Heart right ventricle (tissue), 16 donors: ENCODE measurements around the gene NTSR1. TPM values are rescaled to one million over a fixed set of nuclear protein-coding genes. Genes with fewer than 3 reads are reported as not detected.

Experiments
- ATAC-seq, 8 donors: fragments of 200-7000 bp; cut with Tn5 transposase; one replicate each; pipeline ENCODE4 v1.9.1; 2020; ENCODE audit warnings: mild to moderate bottlenecking in 8 of 8, moderate library complexity in 8 of 8, moderate number of reproducible peaks in 1 of 8
- DNase-seq, 2 donors: peaks; one replicate each; pipeline ENCODE4 v3.0.0-alpha.2; 2020
- H3K27ac ChIP-seq, 10 donors: fragments of 200-600 bp; sonication (generic) in 2 of 10; one replicate each; pipeline versions ENCODE4 v1.5.0 to v1.8.0; 2020 to 2022; ENCODE audit warnings: mild to moderate bottlenecking in 3 of 10
- H3K27me3 ChIP-seq, 7 donors: fragments of 200-600 bp; one replicate each; pipeline ENCODE4 v1.8.0; 2021 to 2022; ENCODE audit warnings: mild to moderate bottlenecking in 2 of 7
- H3K36me3 ChIP-seq, 9 donors: fragments of 200-600 bp; sonication (generic) in 1 of 9; one replicate each; pipeline versions ENCODE4 v1.5.0 to v1.8.0; 2020 to 2022; ENCODE audit warnings: mild to moderate bottlenecking in 2 of 9
- H3K4me1 ChIP-seq, 9 donors: fragments of 200-600 bp; sonication (generic) in 1 of 9; one replicate each; pipeline versions ENCODE4 v1.5.0 to v1.8.0; 2020 to 2022; ENCODE audit warnings: mild to moderate bottlenecking in 4 of 9
- H3K4me3 ChIP-seq, 10 donors: fragments of 200-600 bp; sonication (generic) in 2 of 10; one replicate each; pipeline versions ENCODE4 v1.5.0 to v1.8.0; 2020 to 2022; ENCODE audit warnings: mild to moderate bottlenecking in 7 of 10, moderate library complexity in 2 of 10
- H3K9me3 ChIP-seq, 11 donors: fragments of 200-600 bp in 10 of 11; sonication (generic) in 2 of 11; one replicate each; pipeline versions ENCODE4 v1.5.0 to v1.8.0; 2013 to 2022; ENCODE audit warnings: mild to moderate bottlenecking in 2 of 11, control low read depth in 1 of 11, moderate library complexity in 1 of 11
- CTCF ChIP-seq, 9 donors: fragments of 200-600 bp; sonication (generic) in 2 of 9; IDR thresholded peaks; one replicate each; pipeline versions ENCODE4 v1.5.0 to v1.8.0; 2021 to 2022; ENCODE audit warnings: antibody characterized with exemption in 9 of 9, mild to moderate bottlenecking in 5 of 9, moderate library complexity in 1 of 9
- WGBS, 2 donors: extraction: QIAGEN DNeasy Blood & Tissue Kit; methylation state at CpG; one replicate each; pipeline ENCODE4 v1.1.7; 2013; ENCODE audit warnings: inconsistent platforms in 1 of 2; 5-methylcytosine and 5-hydroxymethylcytosine counted together
- intact Hi-C, 10 donors: fragments of 100-400 bp; cut with DNase I; formaldehyde crosslinking; loops; one replicate each; pipeline versions ENCODE4 v1.11.1 to v1.14.2; 2022
- polyA plus RNA-seq, 2 donors: library from polyadenylated mRNA; stranded (reverse); fragments of 200-250 nt; gene quantifications; one replicate each; pipeline ENCODE4 v1.2.3, GENCODE V29; 2013
- total RNA-seq, 10 donors: library from RNA; stranded (reverse); fragmentation: NEBNext Ultra II Directional in 3 of 10; extraction: Animal tissue kit (Norgen Biotek cat#: 25700) in 3 of 10; gene quantifications; one replicate each; pipeline versions ENCODE4 v1.2.1 to v1.2.4, GENCODE V29; 2021 to 2023
- donor health status: Arrhythmogenic right ventricular cardiomyopathy.
- donor health status: ischemic (EF 13 %, LVEDD 7.1; RV severe dilation, severe dysfunction).
- donor health status: healthy with polysubstance abuse.
- donor health status: DM: no; HTN: yes; CAD: no.
- donor health status: DM: no; HTN: no; CAD: no.
- donor health status: ischemic (EF 25% LVEDD 6.9; RV normal size, moderate dysfunction).
- donor health status: ischemic (EF 25% LVEDD 5.7; RV mildly dilated, moderate dysfunction).
- donor health status: healthy.
- donor health status: DM: yes; HTN: yes; CAD: no.
- donor health status: Ischemic cardiomyopathy.
- donor health status: ischemic (EF 35%, LVEDD 5.7; RV mildly dilated, moderate dysfunction).
- donor health status: nonischemic (EF 11% LVEDD 7.7; RV severe dilation, severe dysfunction).
- donor health status: DM: yes; HTN: yes; CAD: no.
- donor health status: PGD.
- donor health status: ischemic (EF 29% LVEDD 5.4; RV normal size, mild dysfunction).
- donor health status: nonischemic (EF 23%, LVEDD 6.1; RV moderate dilation, normal function).

Gene NTSR1
- total and polyA plus RNA-seq, 12 donors: 0.08 TPM; not detected in 10

DNA sequence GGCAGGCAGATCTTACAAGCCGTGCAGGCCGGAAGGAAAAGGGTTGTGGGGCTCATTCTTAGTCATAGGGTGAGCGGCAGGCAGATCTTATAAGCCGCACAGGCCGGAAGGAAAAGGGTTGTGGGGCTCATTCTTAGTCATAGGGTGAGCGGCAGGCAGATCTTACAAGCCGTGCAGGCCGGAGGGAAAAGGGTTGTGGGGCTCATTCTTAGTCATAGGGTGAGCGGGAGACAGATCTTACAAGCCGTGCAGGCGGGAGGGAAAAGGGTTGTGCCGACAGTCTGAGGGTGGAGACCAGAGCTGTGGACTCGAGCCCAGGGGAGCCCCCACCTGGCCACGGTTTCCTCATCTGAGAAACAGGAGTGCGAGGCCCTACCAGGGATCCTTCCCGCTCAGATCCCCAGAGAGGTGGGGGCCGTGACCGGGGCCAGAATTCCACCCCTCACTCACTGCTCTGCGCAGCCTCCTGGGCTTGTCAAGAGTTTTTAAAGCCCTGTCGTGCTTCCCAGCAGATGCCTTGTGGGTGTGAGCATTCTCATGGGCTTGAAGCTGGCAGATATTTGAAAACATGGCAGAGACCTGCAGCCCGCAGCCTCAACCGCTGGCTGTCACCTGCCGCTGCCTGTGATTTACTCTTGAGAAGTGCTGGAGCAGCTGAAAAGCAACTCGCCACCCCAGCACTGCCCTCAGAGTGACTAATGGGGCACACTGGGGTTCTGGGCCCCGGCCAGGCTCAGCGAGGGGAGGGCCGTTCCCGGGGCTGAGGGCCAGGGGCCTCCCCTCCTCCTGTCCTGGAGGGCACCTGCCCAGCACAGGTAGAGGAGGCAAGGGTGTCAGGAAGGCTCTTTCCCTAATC, 31.9 kb downstream of the NTSR1 start:
- H3K4me3 ChIP-seq: peak overlapping the region in 7 of 10 donors; percentile 1 to 39 (median 7)
- peak in 1 of 2 donors; percentile 16 for DNase-seq
- H3K27me3 ChIP-seq: peaks cover 0 to 68% (median 49%) of the 10 kb centered on the region in 7 donors
- peak in 6 of 8 donors; percentile 25 to 58 (median 50) for ATAC-seq
- no peaks in the 10 kb centered on the region for H3K9me3 ChIP-seq
- H3K27ac ChIP-seq: peak overlapping the region in 2 of 10 donors; percentile 55 to 90
- H3K36me3 ChIP-seq: no peaks in the 10 kb centered on the region
- H3K4me1 ChIP-seq: peaks cover 0 to 40% (median 13%) of the 10 kb centered on the region in 9 donors
- WGBS, 2 donors: 55 to 58% methylated on average over 28 of the region's 28 CpGs
- TF ChIP-seq CTCF (IDR thresholded peaks at IDR 0.05): no peak
- intact Hi-C loops: no loop called here

GRCh38 chr20:62741191-62741691, 32.6 kb downstream of the NTSR1 start:
- ATAC-seq (no peak), DNase-seq (peak in 1 of 2 donors; percentile 4)
- WGBS, 2 donors: 46 to 47% methylated on average over 9 of the region's 9 CpGs
- Histone ChIP-seq H3K4me1 (peaks cover 0 to 38% (median 13%) of the 10 kb centered on the region in 9 donors), H3K9me3 (no peaks in the 10 kb centered on the region), H3K36me3 (no peaks in the 10 kb centered on the region), H3K27ac (peak overlapping the region in 1 of 10 donors; percentile 90), H3K27me3 (peaks cover 0 to 62% (median 43%) of the 10 kb centered on the region in 7 donors), H3K4me3 (no peak overlapping the region)
- TF ChIP-seq CTCF (IDR thresholded peaks at IDR 0.05): no peak
- intact Hi-C loops: no loop called here

GRCh38 chr20:62741701-62742491, 33.3 kb downstream of the NTSR1 start:
- WGBS, 2 donors: 86 to 87% methylated on average over 18 of the region's 18 CpGs
- peaks cover 0 to 55% (median 37%) of the 10 kb centered on the region in 7 donors for H3K27me3 ChIP-seq
- no peaks in the 10 kb centered on the region for H3K36me3 ChIP-seq
- ATAC-seq (no peak), DNase-seq (peak in 1 of 2 donors; percentile 5)
- no peak overlapping the region for H3K4me3 ChIP-seq
- intact Hi-C loops: no loop called here
- no peaks in the 10 kb centered on the region for H3K9me3 ChIP-seq
- TF ChIP-seq CTCF (IDR thresholded peaks at IDR 0.05): no peak
- H3K4me1 ChIP-seq: peaks cover 0 to 38% (median 13%) of the 10 kb centered on the region in 9 donors
- H3K27ac ChIP-seq: no peak overlapping the region

DNA sequence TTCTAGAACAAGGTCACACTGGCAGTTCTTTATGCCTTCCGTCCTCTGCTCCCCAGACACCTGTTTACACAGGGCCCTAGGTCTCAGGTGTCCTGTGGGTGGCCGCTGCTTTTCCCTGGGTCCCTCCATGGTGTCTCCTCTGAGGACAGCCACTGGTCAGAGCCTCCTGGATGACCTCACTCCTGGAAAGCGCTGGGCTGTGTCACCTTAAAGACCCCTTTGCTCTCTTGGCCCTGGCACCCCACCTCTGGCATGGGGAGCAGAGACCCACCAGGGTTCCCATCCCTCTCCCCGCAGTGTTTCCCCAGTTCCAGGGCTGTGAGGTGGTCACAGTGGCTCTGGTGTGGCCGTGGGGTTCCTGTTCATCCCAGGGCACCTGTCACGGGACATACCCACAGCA, 33.9 kb downstream of the NTSR1 start:
- no peak for TF ChIP-seq CTCF (IDR thresholded peaks at IDR 0.05)
- no peak overlapping the region for H3K27ac ChIP-seq
- H3K4me1 ChIP-seq: peaks cover 0 to 38% (median 13%) of the 10 kb centered on the region in 9 donors
- 74 to 86% methylated on average over 6 of the region's 6 CpGs for WGBS, 2 donors
- no peaks in the 10 kb centered on the region for H3K36me3 ChIP-seq
- no peak overlapping the region for H3K4me3 ChIP-seq
- no peak for DNase-seq
- H3K9me3 ChIP-seq: no peaks in the 10 kb centered on the region
- H3K27me3 ChIP-seq: peaks cover 0 to 54% (median 36%) of the 10 kb centered on the region in 7 donors
- no peak for ATAC-seq
- intact Hi-C loops: no loop called here
